Measurements from ENCODE around the gene HS6ST1.
A peak's percentile ranks its signal among the peaks of the same experiment; 100 is the strongest.
"Not testable (repeated sequence)": the region's sequence is repeated elsewhere in the genome, so short reads cannot be mapped to it uniquely, and the experiment has no call there.

The HS6ST1 gene

DNA sequence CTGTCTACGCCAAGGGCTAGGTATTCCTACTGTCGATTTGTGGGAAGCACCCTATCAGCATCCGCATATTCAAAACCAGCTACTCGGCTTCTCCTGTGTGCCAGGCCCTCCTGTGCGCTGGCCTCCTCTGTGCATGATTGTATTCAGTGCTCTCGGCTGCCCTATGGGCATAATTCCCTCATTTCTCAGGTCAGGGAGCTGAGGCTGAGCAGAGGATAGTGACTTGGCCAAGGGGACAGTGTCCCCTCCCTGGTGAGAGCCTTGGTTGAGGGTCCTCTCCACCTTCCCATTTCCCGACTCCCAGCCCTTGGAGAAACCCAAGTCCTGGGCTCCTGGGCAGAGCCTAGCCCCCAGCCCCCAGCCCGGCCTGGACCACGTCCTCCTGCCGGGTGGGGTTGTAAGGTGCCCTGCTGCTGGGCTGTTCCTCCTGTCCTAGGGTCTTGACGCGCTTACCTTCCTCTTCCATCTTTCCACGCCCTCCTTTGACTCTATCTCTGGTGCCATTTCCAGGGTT lies 6.3 kb upstream of the HS6ST1 start:
- DNase-seq: peak in 5 of 42 donors; percentile 1 to 39 (median 11)
- intact Hi-C loops (cut with DNase I): loop anchor here (5.0 kb wide), 1 partner anchor 148 kb away; no protein-coding TSS in a partner anchor

DNA sequence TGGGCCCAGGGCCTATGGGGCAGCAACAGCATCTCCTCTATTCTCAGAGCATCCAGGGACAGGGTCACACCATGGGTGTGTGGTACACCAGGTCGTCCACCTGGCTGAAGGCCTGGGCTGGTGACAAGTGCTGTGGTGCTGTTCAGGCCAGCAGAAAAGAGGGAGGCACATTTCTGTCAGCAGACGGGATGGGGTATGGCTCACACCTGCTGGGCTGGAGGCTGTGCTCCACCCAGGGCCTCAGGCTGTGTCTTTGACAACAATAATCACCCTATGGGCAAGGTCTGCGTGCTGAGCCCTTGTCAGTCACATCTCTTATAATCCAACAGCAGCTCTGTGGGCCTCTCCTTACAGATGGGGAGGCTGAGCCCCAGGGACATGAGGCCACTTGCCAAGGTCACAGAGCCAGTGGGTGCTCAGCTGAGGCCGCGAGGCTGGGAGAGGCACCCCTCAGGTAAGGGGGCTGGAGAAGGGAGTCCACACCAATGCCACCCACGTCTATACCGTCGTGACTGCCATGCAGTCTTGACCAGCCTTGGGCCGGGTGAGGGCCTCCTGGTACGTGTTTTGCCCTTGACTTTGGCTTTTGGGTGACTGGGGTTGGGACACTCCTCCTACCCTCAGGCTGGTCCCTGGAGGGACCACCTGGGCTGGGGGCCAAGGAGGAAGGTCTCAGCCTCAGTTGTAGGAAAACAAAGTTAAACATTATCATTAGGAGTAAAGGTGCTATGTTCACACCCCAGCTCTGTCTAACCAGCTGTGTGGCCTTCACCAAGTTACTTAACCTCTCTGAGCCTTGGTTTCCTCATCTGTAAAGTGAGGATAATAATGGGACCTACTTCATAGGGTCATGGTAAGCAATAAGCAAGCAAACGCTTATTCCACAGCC lies 5.6 kb upstream of the HS6ST1 start:
- DNase-seq: peak in 13 of 42 donors; percentile 1 to 34 (median 8)

DNA sequence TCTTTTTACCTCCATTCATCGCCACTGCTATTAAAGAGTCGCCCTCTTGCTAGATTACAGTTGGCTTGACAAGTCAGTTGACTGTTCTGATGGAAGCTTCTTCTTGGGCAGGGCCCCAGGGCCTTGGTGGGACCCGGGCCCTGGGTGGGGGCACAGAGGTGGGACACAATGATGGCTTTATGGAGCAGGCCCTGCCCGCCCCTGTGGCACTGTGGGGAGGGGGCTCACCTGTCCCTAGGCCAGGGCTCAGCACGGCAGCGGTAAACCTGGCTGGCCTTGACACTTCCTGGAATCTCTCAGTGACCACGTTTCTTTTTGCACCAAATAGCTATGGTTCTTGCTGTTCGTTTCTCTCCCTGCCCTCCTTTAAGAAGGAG lies 4.9 kb upstream of the HS6ST1 start:
- peak in 5 of 42 donors; percentile 1 to 33 (median 5) for DNase-seq
- intact Hi-C loops (cut with DNase I): loop anchor here (5.0 kb wide), 1 partner anchor 146 kb away; no protein-coding TSS in a partner anchor

More for the DNA sequence above, 5.6 kb upstream of the HS6ST1 start:
- intact Hi-C loops (cut with DNase I): loop anchor here (5.0 kb wide), 1 partner anchor 147 kb away; no protein-coding TSS in a partner anchor

DNA sequence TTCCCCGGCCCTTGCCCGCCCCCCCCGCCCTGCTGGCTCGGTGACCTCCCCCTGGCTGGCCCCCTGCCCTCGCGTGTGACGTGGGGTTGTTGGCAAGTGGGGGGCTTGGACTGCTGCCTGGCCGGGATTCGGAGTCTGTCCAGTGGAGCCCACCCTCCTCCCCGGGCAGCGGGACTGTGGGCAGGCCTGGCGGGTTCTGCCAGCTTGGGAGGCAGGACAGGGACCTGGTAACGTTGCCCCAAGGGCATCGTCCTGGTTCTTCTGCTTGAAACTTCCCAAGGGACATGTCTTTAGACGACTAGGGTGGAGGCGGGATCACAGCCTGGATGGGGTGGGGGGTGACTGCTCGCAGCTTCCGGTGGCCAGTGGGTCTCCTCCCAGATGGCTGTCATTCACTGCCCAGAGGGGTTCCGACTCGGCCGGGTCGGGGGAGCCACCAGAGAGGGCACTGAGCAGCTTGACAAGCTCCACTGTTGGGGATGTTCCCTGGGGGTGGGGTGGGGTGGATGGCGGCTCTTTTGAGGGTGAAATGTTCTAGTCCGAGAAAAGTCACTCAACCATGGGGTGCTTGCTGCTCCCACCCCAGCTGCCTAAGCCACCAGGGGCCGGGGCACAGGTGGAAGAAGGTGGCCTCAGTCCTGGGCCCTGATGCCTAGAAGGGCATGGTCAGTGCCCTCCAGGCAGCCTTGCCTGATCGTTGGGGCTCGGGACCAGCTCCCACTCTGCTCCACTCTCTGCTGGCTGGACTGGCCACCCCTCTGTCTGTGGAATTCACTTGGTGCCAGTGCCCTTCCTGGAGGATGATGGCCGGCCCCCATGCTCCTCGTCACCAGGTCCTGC lies 4.3 kb upstream of the HS6ST1 start:
- intact Hi-C loops (cut with DNase I): loop anchor here (5.0 kb wide), 1 partner anchor 146 kb away; no protein-coding TSS in a partner anchor
- DNase-seq: peak in 22 of 42 donors; percentile 1 to 52 (median 26)

DNA sequence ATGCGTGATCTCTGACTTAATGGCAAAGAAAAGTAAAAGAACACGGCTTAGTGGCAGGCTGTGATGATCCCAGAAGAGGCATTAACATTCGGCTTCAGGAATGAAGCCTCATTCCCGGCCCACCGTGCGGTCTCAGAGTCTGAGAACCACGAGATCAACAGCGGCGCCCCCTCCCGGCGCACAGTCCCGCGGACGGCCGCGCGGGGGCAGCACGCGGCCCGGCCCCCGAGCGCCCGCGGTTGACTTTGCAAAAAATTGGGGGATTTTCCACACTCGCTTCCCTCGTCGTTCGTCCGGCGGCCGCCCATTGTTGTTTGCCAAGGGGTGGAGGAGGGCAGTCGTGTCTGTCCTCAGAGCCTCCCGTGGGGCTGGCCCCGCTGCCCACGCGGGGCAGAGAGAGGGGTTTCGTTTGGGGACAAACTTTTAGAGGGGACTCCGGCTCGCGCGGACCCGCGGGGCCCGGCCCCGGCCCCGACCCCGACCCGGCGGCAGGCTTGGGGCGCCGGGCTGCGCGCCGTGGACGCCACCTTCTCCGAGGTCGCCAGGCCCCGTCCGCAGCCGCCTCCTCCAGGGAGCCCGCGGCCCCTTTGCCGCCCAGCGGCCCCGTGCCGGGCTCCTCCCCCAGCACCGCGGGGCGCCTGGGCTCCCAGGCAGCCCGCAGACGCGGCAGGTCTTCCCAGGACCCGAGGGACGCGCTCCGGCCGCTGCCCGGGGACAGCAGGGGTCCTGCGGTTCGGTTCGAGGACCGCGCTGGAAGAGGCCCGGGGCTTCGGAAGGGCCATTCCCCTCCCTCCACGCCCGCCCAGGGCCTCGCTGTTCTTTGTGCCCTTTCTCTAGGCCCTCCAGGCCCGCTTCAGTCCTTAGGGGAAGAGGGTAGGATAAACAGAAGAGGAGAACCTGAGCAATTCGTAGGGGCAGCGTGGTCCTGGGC lies 3.4 kb upstream of the HS6ST1 start:
- peak; percentile 80 to 95 (median 90) for DNase-seq
- intact Hi-C loops (cut with DNase I): loop anchor here (5.0 kb wide), 1 partner anchor 145 kb away; no protein-coding TSS in a partner anchor

DNA sequence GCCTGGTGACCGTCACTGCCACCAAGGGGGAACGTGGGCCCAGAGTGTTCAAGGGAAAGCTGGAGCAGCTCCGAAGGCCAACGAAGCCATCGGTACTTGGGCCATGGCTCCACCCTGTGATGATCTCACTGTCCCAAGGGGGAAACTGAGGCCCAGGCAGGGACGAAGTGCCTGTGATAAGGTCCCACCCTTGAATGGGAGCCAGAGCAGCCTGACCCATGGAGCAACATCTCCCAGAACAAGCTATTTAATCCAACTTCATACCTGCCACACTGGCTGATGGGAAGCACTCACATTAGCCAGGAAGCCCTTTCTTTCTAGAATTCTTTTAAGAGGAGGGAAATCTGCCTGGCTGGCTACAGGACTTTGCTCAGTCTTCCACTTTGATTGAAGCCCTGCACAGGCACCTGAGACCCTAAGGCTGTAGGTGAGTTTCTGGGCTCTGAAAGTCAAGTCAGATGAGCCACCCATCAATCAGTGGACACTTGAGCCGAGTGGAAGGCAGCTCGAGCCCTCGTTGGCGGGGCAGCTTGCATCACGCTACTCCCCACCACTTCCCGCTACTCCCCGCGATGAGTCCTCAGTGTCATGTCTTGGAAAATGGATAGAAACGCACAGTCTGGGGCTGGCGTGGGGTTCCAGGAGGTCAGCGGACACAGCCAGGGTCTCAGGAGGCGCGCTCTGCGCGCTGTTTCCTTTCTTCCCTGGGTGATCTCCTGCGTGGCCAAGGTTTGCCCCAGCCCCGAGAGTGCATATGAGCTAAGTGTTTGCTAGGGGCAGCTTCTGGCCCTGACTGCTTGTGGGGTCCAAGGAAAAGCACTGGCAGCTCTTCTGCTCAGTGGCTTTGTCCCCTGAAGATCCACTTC lies 2.5 kb upstream of the HS6ST1 start:
- peak in 15 of 42 donors; percentile 2 to 53 (median 27) for DNase-seq
- intact Hi-C loops (cut with DNase I): loop anchor here (5.0 kb wide), 1 partner anchor 144 kb away; no protein-coding TSS in a partner anchor

DNA sequence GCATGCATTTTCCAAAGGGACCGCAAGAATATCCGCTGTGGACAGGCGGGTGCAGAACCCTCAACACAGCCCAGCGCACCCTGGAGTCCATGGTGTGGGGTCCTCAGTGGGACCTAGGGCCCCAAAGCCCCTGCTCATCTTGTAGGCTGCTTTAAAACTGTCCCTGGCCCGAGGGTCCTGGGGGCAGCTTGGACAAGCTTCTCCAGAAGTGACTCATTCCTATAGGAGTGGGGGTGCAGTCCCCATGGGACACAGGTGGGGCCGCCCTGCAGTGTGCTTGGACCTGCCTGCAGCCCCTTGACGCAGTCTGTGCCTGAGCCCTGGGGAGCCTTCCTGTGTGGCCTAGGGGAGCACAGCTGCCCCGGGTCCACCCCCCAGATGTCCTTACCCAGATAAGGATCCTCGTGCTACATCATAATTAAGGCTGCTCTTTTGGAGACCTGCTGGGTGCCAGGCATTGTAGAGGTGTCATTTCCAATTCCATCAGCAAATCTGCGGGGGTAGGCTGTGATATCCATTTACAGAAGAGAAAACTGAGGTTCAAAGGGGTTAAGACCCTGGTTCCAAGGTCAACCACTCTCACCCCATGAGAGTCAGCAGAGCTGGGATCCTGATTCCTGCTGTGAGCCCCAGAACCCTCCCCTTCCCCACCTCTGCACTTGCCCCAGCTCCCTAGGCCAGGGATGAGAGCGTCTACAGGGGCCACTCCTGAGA lies 1.7 kb upstream of the HS6ST1 start:
- intact Hi-C loops (cut with DNase I): loop anchor here (5.0 kb wide), 1 partner anchor 143 kb away; no protein-coding TSS in a partner anchor
- DNase-seq: peak in 10 of 42 donors; percentile 1 to 43 (median 17)

DNA sequence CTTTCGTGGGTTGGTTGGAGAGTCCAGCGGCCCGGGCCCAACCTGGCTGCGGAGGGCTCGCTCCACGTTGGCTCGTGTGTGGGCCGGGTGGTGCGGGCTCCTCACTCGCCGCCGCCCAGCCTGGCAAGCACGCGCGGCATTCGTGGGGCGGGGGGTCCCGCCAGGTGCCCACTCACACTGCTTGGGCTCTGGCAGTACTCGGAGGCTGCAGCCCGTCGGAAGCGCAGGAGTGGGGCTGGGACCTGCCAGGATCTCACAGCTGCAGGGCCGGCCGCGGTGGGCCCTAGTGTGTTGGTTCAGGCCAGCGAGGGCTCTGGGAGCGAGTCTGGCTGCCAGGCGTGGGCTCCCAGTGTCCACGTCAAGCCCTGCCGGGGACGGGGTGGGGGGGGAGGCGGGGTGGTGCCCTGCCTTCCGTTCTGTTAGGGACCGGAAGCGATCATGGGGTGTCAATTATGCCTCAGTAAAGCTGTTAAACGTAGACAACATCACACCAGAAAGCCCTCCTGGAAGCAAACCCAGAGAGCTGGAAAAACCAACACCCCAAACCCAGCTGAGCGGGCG lies 1.0 kb upstream of the HS6ST1 start:
- peak in 15 of 42 donors; percentile 1 to 45 (median 13) for DNase-seq

DNA sequence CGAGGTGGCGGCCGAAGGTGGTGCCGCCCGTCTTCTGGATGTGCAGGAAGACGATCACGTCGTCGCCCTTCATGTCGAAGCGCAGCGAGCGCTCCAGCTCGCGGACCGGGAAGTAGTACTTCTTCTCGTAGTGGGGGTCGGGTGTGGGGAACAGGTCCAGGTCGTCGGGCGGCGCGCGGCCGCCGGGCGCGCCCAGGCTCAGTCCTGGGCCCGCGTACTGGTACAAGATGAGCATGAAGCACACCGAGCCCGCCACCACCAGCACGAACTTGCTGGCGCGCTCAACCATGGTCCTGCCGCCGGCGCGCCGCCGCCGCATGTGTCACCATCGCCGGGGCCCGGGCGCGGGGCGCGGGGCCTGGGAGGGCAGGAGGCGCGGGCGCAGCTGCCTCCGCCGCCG lies 423 bp downstream of the HS6ST1 start:
- intact Hi-C loops (cut with DNase I): loop anchor here (10.0 kb wide), 2 partner anchors 83 to 1557 kb away; no protein-coding TSS in a partner anchor
- DNase-seq: peak in 21 of 42 donors; percentile 13 to 51 (median 27)

More for the DNA sequence above, 1.0 kb upstream of the HS6ST1 start:
- intact Hi-C loops (cut with DNase I): loop anchor here (5.0 to 10.0 kb wide), 3 partner anchors 85 to 1555 kb away; no protein-coding TSS in a partner anchor

DNA sequence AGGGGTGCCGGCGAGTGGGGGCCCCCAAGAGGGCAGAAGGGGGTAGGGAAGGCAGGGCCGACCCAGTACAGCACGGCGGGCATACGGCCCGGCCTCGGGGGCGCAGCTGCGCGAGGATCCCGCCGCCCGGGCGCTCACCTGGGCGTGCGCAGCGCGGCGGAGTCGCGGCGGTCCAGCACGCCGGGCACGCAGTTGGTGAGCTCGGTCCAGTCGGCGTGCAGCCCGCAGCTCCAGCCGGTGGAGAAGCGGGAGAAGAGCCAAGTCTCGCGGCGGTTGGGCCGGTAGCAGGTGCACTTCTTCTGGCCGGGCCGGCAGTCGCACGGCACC lies 806 bp downstream of the HS6ST1 start:
- intact Hi-C loops (cut with DNase I): loop anchor here (10.0 kb wide), 2 partner anchors 83 to 1557 kb away; no protein-coding TSS in a partner anchor
- not testable (repeated sequence) for DNase-seq

DNA sequence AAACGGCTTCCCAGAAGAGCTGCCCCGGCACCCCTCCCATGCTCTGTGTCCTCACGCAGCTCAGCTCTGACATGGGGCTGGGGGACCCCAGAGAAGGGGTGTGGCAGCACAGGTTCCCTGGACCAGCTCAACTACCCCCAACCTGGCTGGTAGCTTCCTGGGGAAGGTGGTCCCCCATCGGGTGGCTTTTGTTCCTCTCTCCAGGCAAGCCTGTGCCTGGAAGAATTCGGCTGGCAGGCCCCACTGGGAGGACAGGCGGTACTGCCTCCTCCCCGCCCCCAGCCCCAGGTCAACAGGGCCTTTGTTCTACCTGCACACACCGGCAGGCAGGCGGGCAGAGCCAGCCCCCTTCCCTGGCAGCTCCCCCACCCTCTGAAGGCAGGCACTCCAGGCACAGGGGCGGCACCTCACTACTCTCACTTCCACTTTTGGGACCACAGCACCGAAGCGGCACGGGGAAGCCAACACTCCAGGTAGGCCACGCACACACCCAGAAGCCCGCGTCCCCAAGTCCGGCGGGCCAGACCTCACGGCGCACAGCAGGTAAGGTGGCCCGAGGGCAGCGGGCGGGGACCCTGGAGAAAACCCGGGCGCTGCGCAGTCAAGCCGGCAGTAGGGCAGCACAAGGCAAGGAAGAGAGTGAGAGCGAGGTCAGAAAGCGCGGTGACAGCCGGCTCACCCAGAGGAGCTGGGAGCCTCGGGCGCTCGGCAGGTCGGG lies 1.3 kb downstream of the HS6ST1 start:
- peak in 27 of 42 donors; percentile 8 to 72 (median 41) for DNase-seq
- intact Hi-C loops (cut with DNase I): loop anchor here (10.0 kb wide), 2 partner anchors 83 to 1557 kb away; no protein-coding TSS in a partner anchor

DNA sequence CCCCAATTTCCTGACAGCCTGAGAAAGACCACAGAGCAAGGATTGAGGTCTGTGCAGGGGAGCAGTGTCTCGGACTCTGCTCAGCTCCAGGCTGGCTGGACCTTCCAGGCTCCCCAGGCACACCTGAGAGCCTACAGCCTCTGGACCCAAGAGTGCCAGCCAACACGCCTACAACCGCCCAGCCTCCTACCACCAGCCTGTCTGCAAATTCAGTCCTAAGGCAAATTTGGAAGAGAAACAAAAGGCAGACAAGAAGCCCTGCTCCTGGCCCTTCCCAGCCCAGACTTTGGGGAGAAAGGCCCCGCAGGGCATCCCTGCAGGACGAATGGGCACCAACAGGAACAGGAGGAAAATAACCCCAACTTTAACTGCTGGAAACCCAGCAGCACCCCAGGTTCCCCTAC lies 1.9 kb downstream of the HS6ST1 start:
- intact Hi-C loops (cut with DNase I): loop anchor here (10.0 kb wide), 2 partner anchors 82 to 1558 kb away; no protein-coding TSS in a partner anchor
- DNase-seq: peak in 20 of 42 donors; percentile 1 to 42 (median 10)

DNA sequence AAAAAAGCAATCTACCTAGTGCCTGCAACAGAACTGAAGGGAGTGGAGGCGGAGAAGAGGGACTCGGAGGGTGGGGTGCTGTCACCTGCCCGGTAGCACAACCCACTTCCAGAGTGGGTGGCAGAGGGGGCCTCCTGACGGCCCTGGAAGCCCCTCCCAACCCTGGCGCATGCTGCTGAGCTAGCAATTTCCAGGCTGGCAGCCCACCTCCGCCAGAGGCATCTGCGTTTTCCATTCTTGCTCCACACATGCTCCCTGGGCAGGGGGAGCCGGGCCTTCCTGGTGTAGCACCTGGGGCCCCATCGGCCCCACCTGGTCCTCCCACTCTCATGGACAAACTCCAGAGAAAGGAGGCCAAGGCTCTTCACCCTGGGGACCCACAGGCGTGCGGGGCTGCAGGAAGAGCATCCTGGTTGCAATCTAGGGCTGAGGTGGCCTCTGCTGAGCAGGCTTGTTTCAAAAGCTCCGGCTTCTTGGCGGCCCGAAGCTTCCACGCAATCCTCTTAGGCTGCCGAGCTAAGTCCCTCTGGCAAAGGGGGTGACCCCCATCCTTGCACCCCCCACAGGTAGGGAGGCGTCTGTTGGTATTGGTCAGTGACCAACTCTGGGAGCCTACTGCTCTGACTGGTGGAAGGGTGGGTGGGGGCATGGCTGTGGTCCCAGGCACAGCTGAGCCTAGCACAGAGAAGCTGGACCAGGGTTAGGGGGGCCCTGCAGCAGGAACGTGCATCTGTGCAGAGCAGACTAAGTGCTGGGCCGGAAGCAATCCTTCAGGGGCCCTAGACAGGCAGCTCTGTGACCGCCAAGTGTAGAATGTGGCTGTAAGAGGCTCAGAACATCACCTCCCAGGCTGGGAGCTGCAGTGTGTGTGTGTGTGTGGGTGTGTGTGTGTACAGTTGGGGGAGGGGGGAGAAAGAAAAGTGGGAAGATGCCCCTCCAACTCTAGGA lies 2.6 kb downstream of the HS6ST1 start:
- DNase-seq: peak in 37 of 42 donors; percentile 3 to 89 (median 59)
- intact Hi-C loops (cut with DNase I): loop anchor here (10.0 kb wide), 2 partner anchors 81 to 1559 kb away; no protein-coding TSS in a partner anchor
